Left ventricle myocardium superior (tissue), 1 donor: Measurements from ENCODE around the gene SLC6A7. TPM values are rescaled to one million over a fixed set of nuclear protein-coding genes. Genes with fewer than 3 reads are reported as not detected.
A peak's percentile ranks its signal among the peaks of the same experiment; 100 is the strongest.

Source experiments
- ATAC-seq: fragments of 200-7000 bp; cut with Tn5 transposase; one replicate; pipeline ENCODE4 v1.9.1; 2020; ENCODE audit warnings: mild to moderate bottlenecking, moderate library complexity
- DNase-seq: peaks from one replicate; pipeline ENCODE4 v3.0.0-alpha.2; 2020
- intact Hi-C: fragments of 100-400 bp; cut with micrococcal nuclease; formaldehyde crosslinking; loops from one replicate; pipeline ENCODE4 v1.11.0; 2022
- total RNA-seq: library from RNA; stranded (reverse); fragmentation: NEBNext Ultra II Directional; extraction: Animal tissue kit (Norgen Biotek cat#: 25700); gene quantifications from one replicate; pipeline ENCODE4 v1.2.1, GENCODE V29; 2021
- donor health status: DM: no; HTN: yes; CAD: no; lungs with severe emphysema.

Gene SLC6A7
- total RNA-seq, 1 donor from 2014 or later, result not detected

DNA sequence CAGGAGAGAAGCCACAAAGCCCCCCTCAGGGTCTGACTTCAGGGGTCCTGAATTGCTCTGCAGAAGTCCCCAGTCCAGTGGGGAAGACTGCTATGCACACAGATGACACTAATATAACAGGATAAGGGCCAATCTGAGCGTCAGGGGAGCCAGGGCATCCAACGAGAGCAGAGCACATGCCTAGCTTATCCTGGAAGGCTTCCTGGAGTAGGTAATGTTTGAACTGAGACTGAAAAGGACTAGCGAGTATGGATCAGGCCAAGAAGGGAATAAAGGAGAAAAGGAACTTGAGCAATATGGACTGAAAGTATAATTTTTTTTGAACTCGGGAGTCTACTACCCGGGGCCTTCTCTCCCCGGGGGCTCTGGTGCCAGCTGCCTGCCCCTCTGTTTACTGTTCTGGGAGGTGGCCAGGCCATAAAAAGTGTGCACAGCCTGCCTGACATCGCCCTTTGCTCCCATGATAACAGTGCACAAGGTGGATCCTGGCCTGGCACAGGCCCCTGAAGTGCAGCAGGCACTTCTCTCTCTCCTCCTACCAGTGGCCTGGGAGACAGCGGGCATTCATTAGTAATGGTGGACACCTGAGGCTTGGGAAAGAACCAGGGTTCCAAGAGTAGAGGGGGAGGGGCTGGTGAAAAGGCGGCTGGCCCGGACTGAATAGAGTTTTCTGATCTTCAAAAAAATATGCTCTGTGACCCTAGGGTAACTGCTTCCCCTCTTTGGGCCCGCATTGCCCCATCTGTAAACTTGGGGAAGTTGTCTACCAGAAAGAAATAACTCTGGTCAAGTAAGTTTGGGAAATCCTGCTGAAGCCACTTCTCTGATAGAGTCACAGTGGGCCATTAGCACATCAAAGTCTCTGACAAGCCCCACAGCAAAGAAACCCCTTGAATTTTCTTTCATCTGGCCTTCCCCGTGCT lies 4.6 kb upstream of the SLC6A7 start:
- ATAC-seq (no peak), DNase-seq (no peak)
- intact Hi-C loops, result no loop called here

DNA sequence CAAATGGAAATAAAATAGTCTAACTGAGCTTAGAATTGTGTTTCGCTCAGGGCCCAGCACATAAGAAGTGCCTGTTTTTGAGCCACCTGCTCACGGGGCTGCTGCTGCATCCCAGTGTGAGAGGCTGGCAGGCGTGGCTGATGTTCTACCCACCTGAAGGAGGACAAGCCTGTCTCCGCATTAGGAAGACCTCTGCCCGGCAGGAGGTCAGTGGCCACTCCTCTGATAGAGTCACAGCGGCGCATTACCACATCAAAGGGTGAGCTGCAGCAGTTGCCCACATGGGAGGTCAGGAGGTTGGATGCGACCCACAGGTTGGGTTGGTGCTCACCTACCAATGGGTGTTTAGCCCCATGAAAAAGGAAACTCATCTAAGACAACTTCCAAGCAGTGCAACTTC lies 3.7 kb upstream of the SLC6A7 start:
- ATAC-seq (no peak), DNase-seq (no peak)
- intact Hi-C loops, result no loop called here

DNA sequence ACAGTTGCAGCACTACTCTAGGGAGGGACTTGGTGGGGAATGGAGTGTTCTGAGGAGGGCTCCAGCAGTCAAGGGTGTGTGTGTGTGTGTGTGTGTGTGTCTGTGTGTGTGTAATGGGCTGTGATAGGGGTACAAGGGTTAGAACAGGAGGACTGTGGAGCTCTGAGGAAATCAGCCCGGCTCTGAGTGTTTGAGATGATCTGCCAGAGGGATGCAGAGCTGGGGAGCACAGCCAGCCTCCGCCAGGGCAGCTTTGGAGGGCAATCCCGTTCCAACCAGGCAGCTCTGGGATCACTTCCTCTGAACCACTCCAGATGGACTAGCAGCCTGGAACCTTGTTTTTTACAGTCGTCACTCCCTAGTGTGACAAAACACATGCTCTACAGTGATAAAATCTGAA lies 3.0 kb upstream of the SLC6A7 start:
- ATAC-seq, result no peak
- intact Hi-C loops, result no loop called here

DNA sequence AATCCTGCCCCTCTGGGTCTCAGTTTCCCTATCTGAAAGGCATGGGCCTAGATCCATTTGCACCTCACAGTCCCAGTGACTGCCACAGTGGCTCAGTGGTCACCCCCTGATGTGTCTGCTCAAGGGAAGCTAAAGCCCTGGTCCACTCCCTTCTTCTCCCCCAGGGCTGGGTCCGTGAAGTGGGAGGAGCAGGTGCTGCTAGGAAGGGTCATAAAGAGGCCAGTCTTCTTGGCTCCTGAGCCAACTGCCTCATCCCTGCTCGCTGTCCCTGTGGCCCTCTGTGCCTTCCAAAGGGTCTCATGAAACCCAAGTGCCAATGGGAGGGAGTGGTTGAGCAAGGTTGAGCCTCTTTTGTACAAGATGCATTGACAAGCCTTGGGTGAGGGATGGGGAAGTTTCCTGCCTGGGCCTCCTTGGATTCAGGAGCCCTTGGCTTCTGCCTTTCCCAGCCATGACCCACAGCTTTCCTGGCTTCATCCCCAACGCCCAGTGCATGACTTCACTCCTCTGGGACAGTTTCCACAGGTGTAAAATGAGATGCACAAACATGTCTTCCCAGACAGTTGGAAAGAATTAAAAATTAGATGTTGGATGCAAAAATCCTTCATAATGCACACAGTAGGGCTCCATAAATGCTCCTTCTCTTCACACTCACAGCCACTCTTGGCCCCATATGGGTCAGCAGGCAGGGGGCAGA lies 1.6 kb upstream of the SLC6A7 start:
- intact Hi-C loops, result no loop called here
- no peak for DNase-seq
- no peak for ATAC-seq

More for the DNA sequence above, 3.0 kb upstream of the SLC6A7 start:
- no peak for DNase-seq

DNA sequence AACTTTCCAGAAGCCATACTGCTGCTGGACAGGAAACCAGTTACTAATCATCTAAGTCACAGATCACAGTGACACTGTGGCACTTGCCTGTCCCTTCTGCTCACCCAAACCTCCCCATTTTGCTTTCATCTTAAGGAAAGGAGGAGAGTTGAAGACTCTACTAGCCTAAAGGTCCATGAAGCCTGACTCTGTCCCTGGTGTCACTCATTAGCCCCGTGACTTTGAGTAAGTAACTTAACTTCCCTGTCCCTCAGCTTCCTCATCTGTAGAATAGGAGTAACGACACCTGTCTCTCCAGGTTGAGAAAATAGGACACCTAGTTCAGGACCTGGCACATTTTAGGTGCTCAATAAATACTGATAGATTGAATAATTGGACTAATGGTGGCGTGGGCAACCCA lies 536 bp upstream of the SLC6A7 start:
- intact Hi-C loops, result no loop called here
- DNase-seq (no peak), ATAC-seq (no peak)

DNA sequence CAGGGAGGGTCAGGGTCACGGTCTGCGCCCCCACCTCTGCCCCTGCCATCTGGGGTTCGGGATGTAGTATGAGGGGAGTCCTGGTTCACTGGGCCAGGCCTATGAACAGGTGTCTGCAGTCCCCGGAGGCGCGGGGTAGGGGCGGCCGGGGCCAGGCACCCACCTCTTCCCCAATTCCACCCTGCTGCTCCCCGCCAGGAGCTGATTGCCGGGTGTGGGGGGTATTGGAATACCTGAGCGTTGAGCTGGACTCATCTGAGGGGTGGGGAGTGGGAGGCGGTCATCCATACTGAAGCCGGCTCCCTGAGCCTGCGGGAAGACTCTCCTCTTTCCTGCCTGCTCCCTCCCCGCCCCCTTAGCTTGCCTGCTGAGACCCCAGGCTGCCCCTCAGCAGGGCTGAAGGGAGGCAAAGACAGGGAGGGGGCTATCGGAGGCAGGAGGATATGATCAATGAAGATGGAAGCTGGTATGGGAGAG lies 679 bp downstream of the SLC6A7 start:
- no peak for DNase-seq
- ATAC-seq, result no peak
- intact Hi-C loops, result no loop called here

DNA sequence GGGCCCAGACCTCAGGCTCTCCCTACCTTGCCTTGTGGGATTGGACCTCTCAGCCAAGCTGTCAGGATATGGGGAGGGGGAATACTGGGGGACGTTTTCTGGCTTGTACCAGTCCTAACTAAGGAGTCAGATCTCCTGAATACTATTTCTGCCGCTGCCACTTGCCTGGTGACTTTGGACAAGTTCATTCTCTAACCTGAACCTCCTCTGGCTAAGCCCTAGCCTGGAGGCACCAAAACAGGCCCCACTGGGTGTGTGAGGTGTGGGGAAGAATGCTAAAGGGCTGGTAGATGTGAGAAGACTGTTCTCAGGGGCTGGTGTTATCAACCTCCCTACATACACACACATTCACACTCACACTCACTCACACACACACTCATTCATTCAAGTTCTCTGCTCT lies 1.1 kb downstream of the SLC6A7 start:
- ATAC-seq (no peak), DNase-seq (no peak)
- intact Hi-C loops, result no loop called here

DNA sequence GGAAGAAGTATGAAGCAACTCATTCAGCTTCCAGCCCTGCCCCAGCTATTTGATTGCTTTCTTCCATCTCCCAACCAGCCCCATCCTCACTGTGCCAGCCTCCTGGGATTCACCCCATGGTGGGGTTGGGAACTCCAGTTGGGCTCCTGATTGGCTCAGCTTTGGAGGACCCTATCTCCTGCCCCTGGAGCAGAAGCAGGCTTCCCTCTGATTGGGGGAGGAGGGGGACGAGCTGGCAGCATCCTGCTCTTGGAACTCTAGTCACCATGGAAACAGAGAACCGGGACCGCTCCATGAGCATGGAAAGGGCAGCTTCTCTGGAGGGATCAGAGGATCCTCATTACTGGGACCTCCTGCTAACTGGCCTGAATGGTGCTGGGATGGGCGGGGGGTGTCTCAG lies 2.6 kb downstream of the SLC6A7 start:
- intact Hi-C loops, result no loop called here
- ATAC-seq, result no peak
- no peak for DNase-seq

DNA sequence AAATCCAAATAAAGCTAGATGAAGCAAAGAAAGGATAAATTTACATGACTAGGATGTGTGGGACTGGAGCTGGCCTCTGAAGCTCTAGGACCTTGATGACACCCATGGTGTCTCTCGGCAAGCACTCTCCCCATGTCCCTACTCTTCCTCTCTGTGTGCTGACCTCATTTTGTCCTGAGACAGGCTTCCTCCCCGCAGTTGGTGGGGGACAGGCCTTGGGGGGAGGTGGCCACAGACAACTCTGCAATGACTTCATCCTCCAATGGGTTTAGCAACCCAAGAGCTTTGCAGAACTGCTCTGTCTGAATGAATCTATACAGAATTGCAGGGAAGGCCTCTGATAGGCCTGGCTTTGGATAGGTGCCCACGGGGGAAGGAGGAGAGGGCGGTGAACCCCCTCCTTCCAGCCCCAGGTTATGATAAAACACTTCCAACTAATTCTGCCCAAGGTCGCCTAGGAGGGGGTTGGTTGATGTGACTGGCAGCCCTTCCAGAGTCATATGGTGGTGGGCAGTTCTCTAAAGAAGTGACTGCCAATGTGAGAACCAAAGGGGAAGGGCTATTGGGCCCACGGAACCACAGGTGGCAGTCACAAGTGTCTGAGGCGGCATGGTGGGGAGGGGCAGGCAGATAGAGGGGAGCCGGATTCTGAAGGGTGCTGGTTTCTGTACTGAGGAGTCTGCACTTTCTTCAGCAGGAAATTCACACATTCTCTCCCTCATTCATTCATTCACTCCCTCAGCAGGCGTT lies 6.0 kb downstream of the SLC6A7 start:
- no peak for DNase-seq
- intact Hi-C loops, result no loop called here

DNA sequence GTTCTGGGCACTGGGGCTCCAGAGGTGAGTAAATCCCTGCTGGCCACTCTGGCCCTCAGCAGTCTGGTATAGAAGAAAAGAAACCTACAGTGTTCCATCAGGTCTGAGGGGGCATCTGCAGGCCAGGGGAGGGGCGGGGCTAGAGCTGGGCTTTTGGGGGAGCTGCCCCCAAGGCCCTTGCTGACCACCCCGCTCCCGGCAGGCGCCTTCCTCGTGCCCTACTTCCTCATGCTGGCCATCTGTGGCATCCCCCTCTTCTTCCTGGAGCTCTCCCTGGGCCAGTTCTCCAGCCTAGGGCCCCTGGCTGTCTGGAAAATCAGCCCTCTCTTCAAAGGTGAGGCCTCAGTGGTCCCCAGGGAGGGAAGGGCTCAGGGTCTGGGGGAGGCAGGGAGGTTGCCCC lies 6.7 kb downstream of the SLC6A7 start:
- no peak for DNase-seq
- ATAC-seq, result no peak
- intact Hi-C loops, result no loop called here

More for the DNA sequence above, 6.0 kb downstream of the SLC6A7 start:
- ATAC-seq, result no peak

DNA sequence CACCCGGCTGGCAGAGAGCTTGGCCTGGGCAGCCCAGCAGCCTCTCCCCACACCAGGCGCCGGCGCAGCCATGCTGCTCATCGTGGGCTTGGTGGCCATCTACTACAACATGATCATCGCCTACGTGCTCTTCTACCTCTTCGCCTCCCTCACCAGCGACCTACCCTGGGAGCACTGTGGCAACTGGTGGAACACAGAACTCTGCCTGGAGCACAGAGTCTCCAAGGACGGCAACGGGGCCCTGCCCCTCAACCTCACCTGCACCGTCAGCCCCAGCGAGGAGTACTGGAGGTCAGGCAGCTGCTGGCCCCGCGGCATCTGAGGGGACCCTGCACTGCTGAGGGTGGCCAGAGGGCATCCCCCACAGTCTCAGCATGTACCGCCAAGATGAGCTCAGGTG lies 7.1 kb downstream of the SLC6A7 start:
- intact Hi-C loops, result no loop called here
- ATAC-seq, result no peak
- DNase-seq, result no peak

DNA sequence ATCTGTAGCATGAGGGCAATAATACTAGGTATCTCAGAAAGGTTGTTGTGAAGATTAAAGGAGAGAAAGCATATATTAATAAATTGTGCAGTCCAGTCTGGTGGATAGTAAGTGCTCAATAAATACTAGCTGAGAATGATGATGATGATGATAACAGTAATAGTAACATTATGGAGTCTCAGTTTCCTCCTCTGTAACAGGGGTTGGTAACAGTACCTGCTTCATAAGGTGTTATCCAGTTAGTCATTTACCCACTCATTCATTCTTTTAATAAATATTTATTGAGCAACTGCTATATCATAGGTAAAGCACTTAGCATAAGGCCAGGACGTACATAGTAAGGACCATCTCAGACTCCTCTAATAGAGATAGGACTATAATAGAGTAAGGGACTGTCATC lies 7.6 kb downstream of the SLC6A7 start:
- no peak for DNase-seq

DNA sequence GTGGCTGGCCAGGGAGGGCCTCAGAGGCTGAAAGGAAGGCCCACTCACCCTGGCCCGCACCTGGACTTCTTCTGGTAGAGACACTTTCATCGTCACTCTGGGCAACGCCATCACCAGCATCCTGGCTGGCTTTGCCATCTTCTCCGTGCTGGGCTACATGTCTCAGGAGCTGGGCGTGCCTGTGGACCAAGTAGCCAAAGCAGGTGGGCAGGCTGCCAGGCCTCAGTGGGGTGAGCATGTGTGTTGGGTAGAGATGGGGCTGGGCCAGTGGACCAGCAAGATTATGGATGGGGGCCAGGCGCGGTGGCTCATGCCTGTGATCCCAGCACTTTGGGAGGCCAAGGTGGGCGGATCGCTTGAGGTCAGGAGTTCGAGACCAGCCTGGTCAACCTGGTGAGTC lies 12.6 kb downstream of the SLC6A7 start:
- no peak for ATAC-seq
- DNase-seq, result peak; percentile 43
- intact Hi-C loops, result no loop called here

More for the DNA sequence above, 7.6 kb downstream of the SLC6A7 start:
- ATAC-seq, result no peak
- intact Hi-C loops, result no loop called here

DNA sequence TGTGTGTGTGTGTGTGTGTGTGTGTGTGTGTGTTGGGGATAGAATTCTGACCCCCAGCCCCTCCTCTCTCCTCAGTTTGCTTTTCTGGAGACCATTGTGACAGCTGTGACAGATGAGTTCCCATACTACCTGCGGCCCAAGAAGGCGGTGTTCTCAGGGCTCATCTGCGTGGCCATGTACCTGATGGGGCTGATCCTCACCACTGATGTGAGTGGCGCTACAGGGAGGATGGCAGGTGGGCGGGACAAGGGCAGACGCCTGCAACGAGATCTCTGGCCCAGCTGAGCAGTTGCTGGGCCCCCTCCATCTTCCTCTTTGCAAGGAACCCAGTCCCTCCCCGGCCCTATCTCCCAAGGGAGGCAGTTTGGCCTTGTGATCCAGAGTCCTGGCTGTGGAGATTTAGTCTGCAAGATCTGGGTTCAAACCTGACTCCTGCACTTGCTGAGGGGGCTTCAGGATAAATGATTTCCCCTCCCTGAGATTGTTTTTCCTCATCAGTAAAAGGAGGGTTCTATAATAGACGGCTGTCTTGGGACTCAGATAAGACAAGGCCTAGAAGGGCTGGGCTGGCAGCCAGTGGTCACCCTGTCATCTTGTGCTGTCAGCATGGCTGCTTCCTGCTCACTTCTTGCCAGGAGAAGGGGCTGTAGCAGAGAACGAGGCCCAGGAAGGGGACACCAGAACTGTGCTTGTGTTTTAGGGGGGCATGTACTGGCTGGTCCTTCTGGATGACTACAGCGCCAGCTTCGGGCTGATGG lies 14.1 kb downstream of the SLC6A7 start:
- intact Hi-C loops, result no loop called here
- ATAC-seq (no peak), DNase-seq (no peak)

DNA sequence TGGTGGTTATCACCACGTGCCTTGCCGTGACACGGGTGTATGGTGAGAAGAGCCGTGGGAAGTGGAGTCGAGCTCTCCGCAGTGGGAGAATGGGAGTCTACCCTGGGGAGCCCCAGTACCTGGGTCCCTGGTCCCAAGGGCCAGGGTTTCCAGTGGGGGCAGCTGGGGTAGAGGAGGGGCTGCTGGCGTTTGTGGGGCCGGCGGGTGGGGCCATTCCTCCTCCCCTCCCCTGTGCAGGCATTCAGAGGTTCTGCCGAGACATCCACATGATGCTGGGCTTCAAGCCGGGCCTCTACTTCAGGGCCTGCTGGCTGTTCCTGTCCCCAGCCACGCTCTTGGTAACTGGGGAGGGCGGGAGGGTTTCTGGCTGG lies 14.7 kb downstream of the SLC6A7 start:
- intact Hi-C loops, result no loop called here
- DNase-seq (no peak), ATAC-seq (no peak)

DNA sequence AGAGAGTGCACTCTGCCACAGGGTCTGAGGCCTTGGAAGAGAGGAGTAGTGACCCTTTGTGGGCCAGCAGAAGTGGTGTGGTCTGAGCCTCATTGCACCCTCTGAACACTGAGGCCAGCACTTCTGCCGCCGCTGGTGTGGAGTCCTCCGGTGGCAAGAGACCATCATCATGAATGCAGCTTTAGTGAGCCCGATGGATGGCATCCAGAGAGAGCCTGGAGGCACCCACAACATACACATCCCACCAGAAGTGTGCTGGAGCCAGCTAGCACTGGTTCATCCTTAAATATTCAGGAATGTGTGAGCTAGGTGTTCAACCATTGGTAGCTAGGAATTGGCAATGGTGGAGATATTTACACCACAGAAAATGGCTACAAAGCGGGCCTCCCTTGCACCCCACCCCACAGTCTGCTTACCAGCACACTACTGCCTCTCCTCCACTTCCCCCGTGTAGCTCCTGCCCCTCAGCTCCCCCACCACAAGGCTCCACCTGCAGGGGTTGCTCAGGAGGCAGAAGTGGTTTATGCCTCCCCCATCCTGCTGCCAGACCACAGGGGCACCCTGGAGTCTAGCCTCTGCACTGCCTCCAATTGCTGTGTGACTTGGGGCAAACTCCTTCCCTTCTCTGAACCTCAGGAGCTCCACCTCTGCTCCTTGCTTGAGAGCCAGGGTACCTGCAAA lies 16.4 kb downstream of the SLC6A7 start:
- no peak for ATAC-seq
- no peak for DNase-seq
- intact Hi-C loops, result no loop called here

DNA sequence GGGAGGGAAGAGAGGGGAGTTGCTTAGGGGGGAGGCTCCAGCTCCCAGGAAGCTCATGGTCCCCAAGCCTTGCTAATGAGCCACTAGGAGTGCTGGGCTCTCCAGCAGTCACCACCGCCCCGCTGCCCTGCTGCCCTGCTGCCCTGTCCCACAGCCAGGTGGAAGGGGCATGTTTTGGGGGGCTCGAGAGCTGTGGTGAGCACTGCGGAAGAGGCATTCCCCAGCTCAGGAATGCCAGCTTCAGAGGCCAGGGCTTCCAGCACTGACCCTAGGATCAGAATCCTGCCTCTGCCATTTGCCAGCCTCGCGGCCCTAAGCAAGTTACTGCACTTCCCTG lies 16.9 kb downstream of the SLC6A7 start:
- no peak for ATAC-seq
- DNase-seq, result no peak
- intact Hi-C loops, result no loop called here

DNA sequence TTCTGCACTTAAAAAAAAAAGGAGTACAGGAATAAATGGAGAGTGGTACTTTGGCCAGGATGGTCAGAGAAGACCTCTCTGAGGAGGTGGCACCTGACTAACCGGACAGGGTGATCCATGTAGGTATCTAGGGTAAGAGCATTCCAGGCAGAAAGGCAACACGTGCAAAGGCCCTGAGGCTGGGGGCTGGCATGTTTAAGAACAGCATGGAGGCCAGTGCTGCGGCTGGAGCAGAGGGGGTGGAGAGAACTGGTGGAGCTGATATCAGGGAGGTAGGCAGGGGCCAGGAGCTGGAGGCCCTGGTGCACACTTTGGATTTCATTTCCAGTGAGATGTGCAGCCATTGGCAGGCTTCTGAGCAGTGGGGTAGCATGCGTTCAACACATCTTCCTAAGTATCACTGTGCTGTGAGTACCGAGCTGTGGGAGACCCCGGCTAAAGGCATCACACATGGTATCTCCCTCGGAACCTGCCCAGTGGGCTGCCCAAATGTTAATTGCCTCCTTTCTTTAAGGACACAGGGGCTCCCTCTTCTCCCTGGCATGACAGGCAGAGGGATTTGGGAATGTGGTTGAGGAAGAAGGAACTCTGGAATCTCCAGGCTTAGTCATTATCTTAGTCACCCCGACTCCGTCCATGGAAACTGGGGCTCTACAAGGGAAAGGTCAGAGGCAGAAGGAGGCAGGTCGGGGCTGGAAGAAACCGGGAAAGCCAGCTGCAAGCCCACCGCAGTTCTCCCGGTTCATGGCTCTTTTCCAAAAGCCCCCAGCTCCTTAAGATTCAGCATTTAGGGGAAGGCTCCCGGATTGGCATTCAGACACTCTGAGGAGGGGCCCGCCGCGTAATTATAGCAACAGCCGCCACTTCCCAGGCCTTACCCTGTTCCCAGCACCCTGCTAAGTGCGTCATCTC lies 18.6 kb downstream of the SLC6A7 start:
- no peak for DNase-seq
- intact Hi-C loops, result no loop called here
- peak; percentile 24 for ATAC-seq
